HuH-7 (cell line): ENCODE data around the gene ARHGEF28.

ENCODE experiments used
- DNase-seq: peaks from one replicate; pipeline ENCODE4 v3.0.0; 2011; ENCODE audit warnings: low spot score

ARHGEF28 gene

GRCh38 chr5:73692166-73692640 is 66.2 kb downstream of the ARHGEF28 start:
- DNase-seq, result no peak

GRCh38 chr5:73692981-73693380 is 67.0 kb downstream of the ARHGEF28 start:
- no peak for DNase-seq

GRCh38 chr5:73693573-73694061 is 67.6 kb downstream of the ARHGEF28 start:
- peak; percentile 12 for DNase-seq

- DNase-seq, result no peak
Observed at GRCh38 chr5:73694089-73694488, 68.1 kb downstream of the ARHGEF28 start.

GRCh38 chr5:73698011-73698410 is 72.0 kb downstream of the ARHGEF28 start:
- no peak for DNase-seq

GRCh38 chr5:73701566-73701965 is 75.6 kb downstream of the ARHGEF28 start:
- no peak for DNase-seq

GRCh38 chr5:73702534-73702933 is 76.5 kb downstream of the ARHGEF28 start:
- no peak for DNase-seq

GRCh38 chr5:73702951-73703350 is 77.0 kb downstream of the ARHGEF28 start:
- no peak for DNase-seq

- DNase-seq, result no peak
Observed at GRCh38 chr5:73705364-73705763, 79.4 kb downstream of the ARHGEF28 start.

GRCh38 chr5:73706963-73707362 is 81.0 kb downstream of the ARHGEF28 start:
- no peak for DNase-seq

- no peak for DNase-seq
Observed at GRCh38 chr5:73709536-73710129, 83.6 kb downstream of the ARHGEF28 start.

GRCh38 chr5:73716284-73716808 is 90.3 kb downstream of the ARHGEF28 start:
- DNase-seq, result no peak

- DNase-seq, result no peak
Observed at GRCh38 chr5:73718762-73719161, 92.8 kb downstream of the ARHGEF28 start.

GRCh38 chr5:73719632-73720031 is 93.6 kb downstream of the ARHGEF28 start:
- no peak for DNase-seq

GRCh38 chr5:73722231-73722630 is 96.2 kb downstream of the ARHGEF28 start:
- no peak for DNase-seq

- DNase-seq, result no peak
Observed at GRCh38 chr5:73726071-73726470, 100.1 kb downstream of the ARHGEF28 start.

GRCh38 chr5:73726606-73727231 is 100.7 kb downstream of the ARHGEF28 start:
- no peak for DNase-seq

GRCh38 chr5:73727470-73727869 is 101.5 kb downstream of the ARHGEF28 start:
- no peak for DNase-seq

- no peak for DNase-seq
Observed at GRCh38 chr5:73728493-73729273, 102.7 kb downstream of the ARHGEF28 start.

- DNase-seq, result no peak
Observed at GRCh38 chr5:73729329-73729728, 103.3 kb downstream of the ARHGEF28 start.

GRCh38 chr5:73732045-73732444 is 106.0 kb downstream of the ARHGEF28 start:
- no peak for DNase-seq

GRCh38 chr5:73733219-73733618 is 107.2 kb downstream of the ARHGEF28 start:
- DNase-seq, result no peak
